AG04450 (cell line): ENCODE results near the gene DTD1. TPM values are rescaled to one million over a fixed set of nuclear protein-coding genes. Genes with fewer than 3 reads are reported as not detected.

Experiments used
- CTCF ChIA-PET: fragments of 300-600, 350-600 bp; formaldehyde crosslinking; extraction: SDS; loops from one replicate; lab custom pipeline; 2022; ENCODE audit warnings: antibody characterized with exemption, inconsistent platforms; lab: Charles Lee
- POLR2A ChIA-PET: fragments of 350-600 bp; formaldehyde crosslinking; extraction: SDS; loops from one replicate; lab custom pipeline; 2021; ENCODE audit warnings: antibody characterized with exemption, inconsistent platforms; lab: Yijun Ruan, JAX
- DNase-seq: peaks from one replicate; pipeline ENCODE4 v3.0.0-alpha.2; 2011; ENCODE audit warnings: low read depth, low spot score
- H3K27ac ChIP-seq: one replicate; pipeline ENCODE4 v1.5.1; 2012; ENCODE audit warnings: low read depth, low read length, control low read depth
- H3K27me3 ChIP-seq: one replicate; pipeline ENCODE4 v1.6.0; 2012; ENCODE audit warnings: low read length; ENCODE audit not compliant: control insufficient read depth, insufficient read depth
- H3K4me3 ChIP-seq: 2 replicates; pipeline ENCODE4 v1.5.1; 2011; ENCODE audit warnings: mild to moderate bottlenecking, low read depth, low read length, control low read depth
- H3K9me3 ChIP-seq: 2 replicates; pipeline ENCODE4 v1.5.1; 2012; ENCODE audit warnings: low read length; ENCODE audit not compliant: control insufficient read depth, insufficient read depth
- polyA plus RNA-seq: library from polyadenylated mRNA; depleted of rRNA; stranded (reverse); fragments of >200 nt; gene quantifications from 2 replicates; pipeline ENCODE4 v1.2.3, GENCODE V29; 2011
- TF ChIP-seq, protein P1 (sequence below): IDR thresholded peaks from 2 replicates; pipeline ENCODE4 v1.5.1; 2011; ENCODE audit warnings: low read depth, low read length, control low read depth, inconsistent platforms

Gene DTD1
- polyA plus RNA-seq, 1 experiment, result 50.0 TPM

DNA sequence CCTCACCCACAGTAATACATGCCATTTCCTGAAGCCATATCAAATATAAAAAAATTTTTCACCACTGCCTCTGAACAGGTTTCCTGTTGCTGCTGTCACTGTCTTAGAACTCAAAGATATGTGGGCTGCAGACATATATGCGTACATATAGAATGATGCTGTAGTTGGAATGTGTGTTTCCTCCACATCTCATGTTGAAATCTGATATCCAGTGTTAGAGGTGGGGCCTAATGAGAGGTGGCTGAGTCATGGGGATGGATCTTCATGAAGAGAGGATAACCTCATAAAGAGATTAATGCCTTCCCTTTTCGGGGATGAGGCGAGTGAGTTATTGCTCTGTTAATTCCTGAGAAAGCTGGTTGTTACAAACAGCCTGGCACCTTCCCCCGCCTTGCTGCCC is 218.0 kb downstream of the DTD1 start:
- H3K27me3 ChIP-seq, result no peaks in the 10 kb centered on the region
- TF ChIP-seq, protein P1, sequence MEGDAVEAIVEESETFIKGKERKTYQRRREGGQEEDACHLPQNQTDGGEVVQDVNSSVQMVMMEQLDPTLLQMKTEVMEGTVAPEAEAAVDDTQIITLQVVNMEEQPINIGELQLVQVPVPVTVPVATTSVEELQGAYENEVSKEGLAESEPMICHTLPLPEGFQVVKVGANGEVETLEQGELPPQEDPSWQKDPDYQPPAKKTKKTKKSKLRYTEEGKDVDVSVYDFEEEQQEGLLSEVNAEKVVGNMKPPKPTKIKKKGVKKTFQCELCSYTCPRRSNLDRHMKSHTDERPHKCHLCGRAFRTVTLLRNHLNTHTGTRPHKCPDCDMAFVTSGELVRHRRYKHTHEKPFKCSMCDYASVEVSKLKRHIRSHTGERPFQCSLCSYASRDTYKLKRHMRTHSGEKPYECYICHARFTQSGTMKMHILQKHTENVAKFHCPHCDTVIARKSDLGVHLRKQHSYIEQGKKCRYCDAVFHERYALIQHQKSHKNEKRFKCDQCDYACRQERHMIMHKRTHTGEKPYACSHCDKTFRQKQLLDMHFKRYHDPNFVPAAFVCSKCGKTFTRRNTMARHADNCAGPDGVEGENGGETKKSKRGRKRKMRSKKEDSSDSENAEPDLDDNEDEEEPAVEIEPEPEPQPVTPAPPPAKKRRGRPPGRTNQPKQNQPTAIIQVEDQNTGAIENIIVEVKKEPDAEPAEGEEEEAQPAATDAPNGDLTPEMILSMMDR, result no peak
- DNase-seq, result no peak
- H3K27ac ChIP-seq, result no peak overlapping the region
- ChIA-PET CTCF (no interaction called here), POLR2A (no interaction called here)
- no peaks in the 10 kb centered on the region for H3K9me3 ChIP-seq
- no peak overlapping the region for H3K4me3 ChIP-seq

DNA sequence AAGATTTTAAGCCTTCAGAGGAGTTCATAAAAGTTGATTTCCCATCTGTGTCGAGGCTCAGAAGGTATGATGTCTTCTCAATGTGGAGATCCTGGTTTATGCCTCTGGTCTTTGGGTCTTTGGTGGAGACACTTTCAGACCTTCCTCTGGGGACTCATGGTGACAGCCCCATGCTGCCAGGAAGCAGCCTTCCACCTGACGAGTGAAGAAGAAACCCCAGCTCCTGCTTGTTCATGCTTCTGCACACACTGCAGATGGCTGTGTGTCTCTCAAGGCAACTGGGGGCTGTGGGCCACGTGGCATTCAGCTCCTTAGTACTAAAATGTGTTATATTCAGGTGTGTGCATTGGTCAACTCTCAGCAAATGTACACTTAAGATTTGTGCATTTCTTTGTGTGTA is 220.9 kb downstream of the DTD1 start:
- ChIA-PET CTCF (no interaction called here), POLR2A (no interaction called here)
- TF ChIP-seq, protein P1, result no peak
- Histone ChIP-seq H3K4me3 (no peak overlapping the region), H3K27me3 (no peaks in the 10 kb centered on the region), H3K9me3 (no peaks in the 10 kb centered on the region), H3K27ac (no peak overlapping the region)
- DNase-seq, result no peak

DNA sequence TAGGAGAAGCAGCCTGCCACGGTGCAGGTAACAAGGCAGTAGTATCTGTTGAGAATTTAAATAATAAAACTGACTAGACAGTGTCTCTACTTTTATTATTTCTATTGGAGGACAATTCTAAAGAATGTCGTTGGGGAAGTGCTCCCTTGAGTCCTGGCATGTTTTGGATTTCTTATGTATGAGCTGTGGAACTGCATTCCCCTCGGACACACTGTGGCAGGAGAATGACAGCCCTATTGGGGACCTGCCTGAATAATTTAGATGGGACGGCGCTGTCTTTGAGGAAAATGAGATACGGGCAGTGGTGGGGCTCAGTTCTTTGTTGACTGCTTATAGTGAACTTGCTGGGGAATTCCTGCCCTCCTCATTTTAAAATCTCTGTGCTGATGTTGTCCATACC is 223.3 kb downstream of the DTD1 start:
- no peak for DNase-seq
- POLR2A ChIA-PET, result no interaction called here
- TF ChIP-seq, protein P1, result no peak

DNA sequence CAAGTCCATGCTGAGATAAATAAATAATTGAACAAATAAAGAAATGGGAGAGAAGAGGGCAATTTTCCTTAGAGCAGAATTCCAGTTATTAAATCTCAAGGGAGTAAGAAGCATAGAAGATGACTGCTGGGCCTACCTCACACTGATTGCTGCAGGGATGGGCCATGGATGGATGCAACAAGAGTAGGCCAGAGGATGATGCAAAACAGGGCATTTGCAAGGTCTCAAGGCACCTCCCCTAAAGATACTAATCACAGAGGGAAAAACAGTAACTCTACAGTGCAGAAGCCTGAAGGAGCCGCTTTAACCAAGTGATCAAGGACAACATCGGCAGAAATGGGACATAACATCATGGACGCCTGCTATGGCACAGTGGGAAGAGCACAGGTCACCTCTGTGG is 224.1 kb downstream of the DTD1 start:
- ChIA-PET POLR2A (no interaction called here), CTCF (interaction anchor here (1.2 kb wide), 1 partner anchor 180 kb away, joined by 3 read pairs; no protein-coding TSS in a partner anchor)
- H3K27me3 ChIP-seq, result no peaks in the 10 kb centered on the region
- TF ChIP-seq, protein P1, result no peak
- no peak overlapping the region for H3K27ac ChIP-seq
- no peak for DNase-seq
- H3K9me3 ChIP-seq, result no peaks in the 10 kb centered on the region
- no peak overlapping the region for H3K4me3 ChIP-seq

More for the DNA sequence above, 223.3 kb downstream of the DTD1 start:
- H3K9me3 ChIP-seq, result no peaks in the 10 kb centered on the region
- H3K27ac ChIP-seq, result no peak overlapping the region
- no peak overlapping the region for H3K4me3 ChIP-seq
- no peaks in the 10 kb centered on the region for H3K27me3 ChIP-seq
- CTCF ChIA-PET, result interaction anchor here (1.2 kb wide), 1 partner anchor 179 kb away, joined by 3 read pairs; no protein-coding TSS in a partner anchor

DNA sequence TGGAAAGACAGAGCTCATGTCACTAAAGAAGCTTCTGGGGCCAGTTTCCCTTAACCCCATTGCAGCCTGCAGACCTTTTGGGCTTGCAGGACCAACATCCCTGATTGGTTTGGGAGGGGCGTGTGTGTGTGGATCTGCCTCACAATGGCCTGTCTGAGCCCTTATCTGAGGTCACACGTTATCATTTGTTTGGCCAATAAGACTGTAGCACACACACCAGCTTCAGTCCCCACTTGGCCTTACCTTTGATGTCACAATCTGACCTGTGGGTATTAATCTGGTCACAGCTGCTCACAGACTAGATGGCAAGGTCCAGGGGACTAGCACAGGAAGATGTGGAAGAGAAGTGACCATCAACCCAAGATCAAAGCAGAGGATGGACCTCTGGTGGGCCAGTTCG is 225.6 kb downstream of the DTD1 start, which contains the start of gene SCP2D1:
TSS of gene SCP2D1 (plus strand) at position 301 of the 400 bp plus-strand sequence. CDS start at position 334, 33 bp downstream.
- no peak for DNase-seq
- Histone ChIP-seq H3K9me3 (no peaks in the 10 kb centered on the region), H3K27me3 (no peaks in the 10 kb centered on the region), H3K4me3 (no peak within 1 kb of the TSS), H3K27ac (no peak within 1 kb of the TSS)
- POLR2A ChIA-PET, result no interaction called here
- CTCF ChIA-PET, result no interaction called here
- TF ChIP-seq, protein P1, result no peak
